Dedifferentiated amniotic fluid mesenchymal stem cell (primary cell): ENCODE results near the gene ITGB8.

Experiments
- DNase-seq: peaks from one replicate; pipeline ENCODE4 v3.0.0-alpha.2; 2016; ENCODE audit errors: extremely low spot score

The ITGB8 gene

DNA sequence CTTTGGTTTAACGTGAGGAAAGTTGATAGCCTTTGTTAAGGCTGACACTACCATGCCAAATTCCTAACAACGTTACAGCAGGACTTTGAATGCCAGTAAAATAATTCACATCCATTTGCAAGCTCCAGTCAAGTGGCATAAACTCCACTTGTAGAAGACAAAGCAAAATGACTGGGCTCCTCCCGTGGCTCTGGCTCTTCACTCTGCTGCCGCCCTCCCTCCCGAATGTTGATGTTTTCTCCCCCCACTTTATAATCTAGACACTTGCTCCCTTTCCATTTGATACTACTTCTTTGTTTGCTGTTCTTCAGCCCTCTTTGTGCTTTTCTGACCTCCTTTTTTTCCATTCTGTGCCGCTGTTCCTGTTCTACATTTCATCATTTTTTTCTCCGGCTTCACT is 22.8 kb upstream of the ITGB8 start:
- no peak for DNase-seq

DNA sequence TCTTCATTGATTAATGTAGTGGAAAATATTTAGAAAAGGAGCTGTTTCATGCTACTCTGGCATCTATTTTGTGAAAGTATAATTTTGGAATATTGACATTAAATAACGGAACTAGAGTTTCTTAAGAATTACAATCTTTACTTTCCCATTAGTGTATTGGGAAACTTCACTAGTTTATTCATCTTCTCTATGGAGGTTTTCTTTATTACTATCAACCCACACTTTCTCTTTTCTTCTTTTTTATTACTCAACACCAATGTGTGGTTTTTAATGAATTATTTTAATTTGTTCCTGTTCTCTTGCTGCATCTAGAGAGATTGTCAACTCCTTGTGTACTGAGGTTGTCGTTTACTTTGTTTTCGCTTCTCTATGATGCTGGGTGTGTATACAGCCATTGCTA is 20.4 kb upstream of the ITGB8 start:
- no peak for DNase-seq

DNA sequence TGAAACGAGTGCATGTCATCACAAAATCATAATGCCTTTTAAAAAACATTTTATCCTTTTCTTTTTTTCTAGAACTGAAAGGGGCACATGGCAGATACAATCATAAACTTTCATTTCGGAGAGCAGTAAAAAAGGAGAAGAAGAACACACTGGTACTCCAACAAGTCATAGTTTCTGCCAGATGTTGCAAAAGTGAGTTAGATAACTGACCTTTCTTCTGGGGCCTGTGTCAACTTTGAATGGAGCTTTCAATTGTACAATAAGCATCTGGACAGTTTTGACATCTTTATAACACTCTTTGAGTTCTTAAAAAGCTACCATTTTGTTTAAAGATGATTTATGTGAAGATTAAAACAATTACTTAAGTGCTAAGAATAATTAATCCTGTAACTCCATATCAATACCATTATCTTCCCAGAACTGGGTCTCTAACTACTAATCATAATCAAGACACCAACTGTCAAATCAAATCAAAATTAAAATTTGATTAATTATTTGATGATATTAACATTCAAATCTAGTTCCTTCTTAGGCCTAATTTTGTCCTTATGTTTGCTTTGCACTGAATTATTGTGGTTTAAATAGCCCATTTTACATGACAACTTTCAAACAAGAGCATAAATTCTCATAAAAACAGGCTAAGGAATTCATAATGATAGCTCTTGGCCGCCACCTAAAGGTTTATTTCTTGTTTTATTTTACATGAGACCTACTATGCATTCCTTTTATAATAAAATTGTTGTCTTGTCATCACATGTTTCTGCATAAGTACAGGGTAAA is 19.5 kb upstream of the ITGB8 start:
- peak; percentile 64 for DNase-seq

DNA sequence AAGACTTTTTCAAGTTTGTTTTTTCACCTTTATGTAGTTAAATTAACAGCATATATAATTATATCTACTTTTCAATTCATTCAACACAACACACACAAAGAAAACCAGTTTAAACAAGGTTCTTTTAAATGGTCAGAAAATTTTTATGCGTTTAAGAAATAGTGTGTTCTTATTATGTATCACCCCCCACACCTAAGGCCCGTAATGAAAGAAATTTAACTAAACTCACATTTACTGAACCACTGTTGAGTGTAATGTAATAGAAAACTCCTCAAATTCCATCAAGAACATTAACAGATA is 19.0 kb upstream of the ITGB8 start:
- no peak for DNase-seq

- DNase-seq: no peak
Measured at GRCh38 chr7:20312562-20312961, 18.1 kb upstream of the ITGB8 start.

DNA sequence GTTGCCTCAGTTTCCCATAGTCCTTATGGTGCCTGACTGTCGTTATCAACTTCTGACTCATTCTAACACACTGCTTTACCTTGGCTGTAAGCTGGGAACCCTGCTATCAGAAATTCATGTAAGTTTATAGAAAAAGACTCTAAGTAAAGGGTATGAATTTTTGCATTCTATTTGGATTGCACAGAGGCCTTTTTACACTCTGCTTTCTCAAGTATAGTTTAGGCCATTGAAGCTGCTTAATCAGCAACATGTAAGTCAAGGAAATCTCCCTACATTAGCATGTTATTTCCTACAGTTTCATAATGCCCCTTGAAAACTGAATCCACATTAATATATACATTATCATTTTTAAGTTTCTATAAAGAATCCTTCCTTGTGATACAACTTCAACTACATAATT is 17.1 kb upstream of the ITGB8 start:
- no peak for DNase-seq

DNA sequence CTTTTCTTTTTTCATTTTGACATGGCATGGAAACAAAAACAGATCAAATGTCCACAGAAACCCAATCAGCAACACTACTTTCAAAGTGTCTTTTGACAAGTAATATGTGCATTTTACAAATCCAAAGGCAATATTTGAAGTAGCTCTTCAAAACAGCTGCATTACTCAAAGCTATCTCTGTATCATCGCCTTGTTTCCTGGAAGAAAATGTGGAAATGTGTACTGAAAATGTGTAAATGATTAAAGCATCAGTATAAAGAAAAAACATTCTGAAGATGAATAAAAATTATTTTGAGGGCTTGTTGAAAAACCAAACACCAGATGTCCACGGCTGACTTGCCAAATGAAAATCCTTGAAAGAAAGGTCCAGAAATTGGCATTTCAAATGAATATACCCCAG is 16.5 kb upstream of the ITGB8 start:
- DNase-seq: no peak

DNA sequence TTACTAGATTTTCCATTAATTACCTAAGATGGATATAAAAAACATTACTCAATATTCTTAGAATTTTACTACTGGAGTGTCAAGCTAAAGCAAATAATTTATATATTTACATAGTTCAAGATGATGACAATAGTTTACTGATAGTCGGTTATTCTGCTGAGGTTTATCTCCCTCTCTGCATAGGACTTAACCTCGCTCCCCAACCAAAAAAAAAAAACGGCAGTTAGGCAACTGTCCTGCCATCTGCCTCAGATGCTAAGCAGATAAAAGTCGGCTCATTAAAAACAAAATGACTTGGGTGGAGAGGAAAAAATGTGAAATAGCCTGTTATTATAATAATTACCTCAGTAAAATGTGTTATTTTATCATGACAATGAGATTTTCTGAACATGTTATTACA is 14.0 kb upstream of the ITGB8 start:
- DNase-seq: no peak

- DNase-seq: no peak
Measured at GRCh38 chr7:20317413-20317812, 13.3 kb upstream of the ITGB8 start.

DNA sequence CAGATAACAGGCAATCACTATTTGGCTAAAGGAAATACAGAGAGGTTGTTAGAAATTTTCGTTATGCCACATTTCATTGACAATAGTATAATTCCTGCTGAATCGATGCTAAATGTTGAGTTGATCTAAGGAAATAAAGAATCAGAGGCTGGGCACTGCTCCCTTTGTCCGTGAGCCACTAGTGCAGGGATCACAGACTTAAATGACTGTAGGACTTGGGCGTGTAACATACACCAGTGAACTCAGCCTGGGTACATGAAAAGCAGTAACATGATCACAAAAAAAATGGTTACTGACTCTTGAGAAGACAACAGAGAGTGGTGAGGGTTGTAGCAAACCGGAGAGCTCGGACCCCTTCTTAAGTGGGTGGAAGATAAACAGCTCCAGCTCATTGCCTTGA is 11.8 kb upstream of the ITGB8 start:
- DNase-seq: no peak

DNA sequence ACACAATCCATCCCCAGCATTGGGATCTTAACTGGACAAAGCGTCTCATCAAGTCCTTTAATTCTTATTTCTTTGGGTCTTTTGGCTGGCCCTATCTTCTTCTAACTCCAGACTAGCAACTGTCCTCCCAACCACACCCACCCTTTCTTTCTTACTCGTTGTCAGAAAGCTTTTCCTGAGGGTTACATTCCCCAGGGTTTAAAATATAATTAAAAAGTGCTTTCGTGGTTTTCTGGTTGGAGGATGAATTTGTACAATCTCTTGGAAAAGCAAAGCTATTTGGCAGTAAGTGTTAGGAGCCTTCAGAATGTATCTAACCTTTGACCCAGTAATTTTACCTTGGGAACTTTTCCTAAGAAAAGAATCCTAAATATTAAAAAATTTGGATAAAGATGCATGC is 10.4 kb upstream of the ITGB8 start:
- no peak for DNase-seq

DNA sequence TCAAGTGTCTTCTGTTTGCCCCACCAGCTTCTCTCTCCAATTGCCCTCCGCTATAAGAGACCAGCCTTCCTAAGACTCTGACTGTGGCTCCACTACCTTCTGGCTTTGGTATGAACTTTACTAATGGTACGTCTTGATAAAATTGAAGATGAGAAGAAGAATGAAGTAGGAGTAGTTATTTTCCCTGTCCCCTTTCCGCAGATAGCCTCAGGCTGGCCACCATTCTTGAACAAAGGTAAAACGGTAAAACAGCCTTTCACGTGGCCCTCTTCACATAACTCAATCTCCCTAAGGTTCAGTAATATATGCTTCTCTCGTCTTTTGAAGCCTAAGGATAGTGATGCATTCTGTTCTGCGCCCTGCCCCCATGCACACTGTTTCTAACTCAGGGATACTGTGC is 9.9 kb upstream of the ITGB8 start:
- no peak for DNase-seq

DNA sequence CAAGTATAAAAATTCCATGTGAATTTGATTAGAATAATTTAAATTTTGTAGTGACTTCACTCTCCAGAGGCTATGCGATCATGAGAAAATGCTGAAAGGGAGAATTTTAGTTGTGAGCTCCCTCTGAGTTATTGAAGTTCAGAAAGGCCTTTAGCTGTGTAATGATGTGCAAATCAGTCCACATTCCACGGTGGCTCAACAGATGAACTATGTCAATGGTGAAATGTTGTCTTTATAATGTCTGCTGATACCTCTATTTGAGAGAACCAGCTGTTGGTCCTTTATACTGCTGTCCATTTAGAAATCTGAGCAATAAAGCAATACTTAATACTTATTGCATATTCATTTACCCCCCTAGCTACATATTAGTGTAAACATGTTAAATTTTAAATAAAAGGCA is 7.1 kb upstream of the ITGB8 start:
- no peak for DNase-seq

GRCh38 chr7:20326342-20326741 is 4.4 kb upstream of the ITGB8 start:
- DNase-seq: no peak

GRCh38 chr7:20327055-20327454 is 3.6 kb upstream of the ITGB8 start:
- no peak for DNase-seq

- DNase-seq: no peak
Measured at GRCh38 chr7:20328027-20328426, 2.7 kb upstream of the ITGB8 start.

- no peak for DNase-seq
Measured at GRCh38 chr7:20328692-20329091, 2.0 kb upstream of the ITGB8 start.

GRCh38 chr7:20329389-20330238 is 1.1 kb upstream of the ITGB8 start:
- peak; percentile 60 for DNase-seq

- DNase-seq: no peak
Measured at GRCh38 chr7:20330928-20331909, 519 bp downstream of the ITGB8 start.

- DNase-seq: no peak
Measured at GRCh38 chr7:20331910-20332813, 1.5 kb downstream of the ITGB8 start.

- DNase-seq: no peak
Measured at GRCh38 chr7:20338285-20338684, 7.6 kb downstream of the ITGB8 start.
